B cell (primary cell): ENCODE results near the gene SNED1. TPM values are rescaled to one million over a fixed set of nuclear protein-coding genes. Genes with fewer than 3 reads are reported as not detected.

Source experiments
- ATAC-seq: fragments of 200-7000 bp; cut with Tn5 transposase; one replicate; pipeline ENCODE4 v1.10.0; 2021; ENCODE audit warnings: low read depth, mild to moderate bottlenecking, moderate number of reproducible peaks, moderate library complexity
- CTCF ChIA-PET: fragments of 350-600 bp; sonication (Branson Sonifier 250); formaldehyde crosslinking; loops from one replicate; lab custom pipeline; 2021; ENCODE audit warnings: antibody characterized with exemption, inconsistent platforms; lab: Charles Lee
- POLR2A ChIA-PET: fragments of 350-600 bp; sonication (Branson Sonifier 250); formaldehyde crosslinking; loops from one replicate; lab custom pipeline; 2021; ENCODE audit warnings: antibody characterized with exemption; lab: Charles Lee
- DNase-seq: peaks from one replicate; pipeline ENCODE4 v3.0.0; 2013
- H2AFZ ChIP-seq: 2 replicates; pipeline ENCODE4 v1.6.1; 2012; ENCODE audit warnings: mild to moderate bottlenecking, low read depth, low read length; ENCODE audit not compliant: insufficient read depth, poor library complexity, severe bottlenecking
- H3K27ac ChIP-seq, 2 donors: 1 replicate in 1 of 2; 2 replicates in 1 of 2; pipeline ENCODE4 v1.5.1; 2012 to 2013; ENCODE audit warnings: low read length in 2 of 2, mild to moderate bottlenecking in 2 of 2, moderate library complexity in 1 of 2
- H3K27me3 ChIP-seq, 4 experiments: fragments of 200-600 bp in 1 of 4; sonication (generic) in 1 of 4; replicated peaks in 1 of 4; 1 replicate in 2 of 4; 2 replicates in 2 of 4; pipeline versions ENCODE4 v1.6.1 to v1.7.0; 2013 to 2016; ENCODE audit warnings: low read length in 3 of 4, mild to moderate bottlenecking in 2 of 4, mixed read lengths in 1 of 4, moderate library complexity in 1 of 4; ENCODE audit not compliant: insufficient read depth in 4 of 4, control insufficient read depth in 3 of 4; ENCODE audit errors: control extremely low read depth in 1 of 4
- H3K36me3 ChIP-seq, 2 experiments: replicated peaks in 1 of 2; 1 replicate in 1 of 2; 2 replicates in 1 of 2; pipeline versions ENCODE4 v1.6.1 to v1.7.1; 2013; ENCODE audit warnings: low read length in 1 of 2; ENCODE audit not compliant: insufficient read depth in 2 of 2, control insufficient read depth in 1 of 2; ENCODE audit errors: control extremely low read depth in 1 of 2, extremely low read depth in 1 of 2
- H3K4me1 ChIP-seq, 2 donors: fragments of 200-600 bp in 1 of 2; sonication (generic) in 1 of 2; 1 replicate in 1 of 2; 2 replicates in 1 of 2; pipeline versions ENCODE4 v1.5.1 to v1.6.1; 2013 to 2017; ENCODE audit warnings: low read length in 2 of 2; ENCODE audit not compliant: control insufficient read depth in 2 of 2, insufficient read depth in 2 of 2
- H3K4me2 ChIP-seq: replicated peaks from 2 replicates; pipeline ENCODE3; 2012; ENCODE audit warnings: mild to moderate bottlenecking, low read depth, low read length; ENCODE audit not compliant: poor library complexity, severe bottlenecking
- H3K4me3 ChIP-seq, 5 experiments: fragments of 200-600 bp in 1 of 5; sonication (generic) in 1 of 5; 1 replicate in 3 of 5; 2 replicates in 2 of 5; pipeline versions ENCODE4 v1.5.1 to v1.7.0; 2011 to 2016; ENCODE audit warnings: low read length in 4 of 5, mild to moderate bottlenecking in 4 of 5, low read depth in 2 of 5, control low read depth in 1 of 5, moderate library complexity in 1 of 5; ENCODE audit not compliant: insufficient read depth in 1 of 5; ENCODE audit errors: control extremely low read depth in 1 of 5, extremely low read depth in 1 of 5
- H3K79me2 ChIP-seq: fragments of 200-600 bp; sonication (generic); one replicate; pipeline ENCODE4 v1.6.0; 2016; ENCODE audit warnings: low read length; ENCODE audit not compliant: control insufficient read depth, insufficient read depth
- H3K9ac ChIP-seq: fragments of 200-600 bp; sonication (generic); 2 replicates; pipeline ENCODE4 v1.6.1; 2017; ENCODE audit warnings: mild to moderate bottlenecking, low read length, moderate library complexity
- H3K9me3 ChIP-seq, 3 donors: one replicate each; pipeline versions ENCODE4 v1.6.1 to v1.7.1; 2013; ENCODE audit warnings: low read length in 2 of 3; ENCODE audit not compliant: control insufficient read depth in 2 of 3, insufficient read depth in 1 of 3; ENCODE audit errors: control extremely low read depth in 1 of 3
- H4K20me1 ChIP-seq: 2 replicates; pipeline ENCODE4 v1.6.0; 2012; ENCODE audit warnings: mild to moderate bottlenecking, low read length; ENCODE audit not compliant: insufficient read depth, control insufficient read depth, poor library complexity, severe bottlenecking
- H3K27ac Mint-ChIP-seq: one replicate; pipeline ENCODE4 v1.8.0; 2021; ENCODE audit warnings: mixed read lengths
- H3K27me3 Mint-ChIP-seq: one replicate; pipeline ENCODE4 v1.8.0; 2021; ENCODE audit warnings: mixed read lengths
- H3K4me1 Mint-ChIP-seq: one replicate; pipeline ENCODE4 v1.8.0; 2021; ENCODE audit warnings: mixed read lengths
- H3K4me3 Mint-ChIP-seq: one replicate; pipeline ENCODE4 v1.8.0; 2021; ENCODE audit warnings: mixed read lengths
- H3K9me3 Mint-ChIP-seq: one replicate; pipeline ENCODE4 v1.8.0; 2022; ENCODE audit warnings: mixed read lengths; ENCODE audit not compliant: insufficient read depth
- EZH2 ChIP-seq: IDR thresholded peaks from 2 replicates; pipeline ENCODE4 v1.6.1; 2012; ENCODE audit warnings: borderline replicate concordance, low read depth, mild to moderate bottlenecking, moderate library complexity, low read length; ENCODE audit not compliant: insufficient read depth, poor library complexity, severe bottlenecking
- WGBS: methylation state at CpG from one replicate; pipeline ENCODE4 v1.1.5; 2013; ENCODE audit warnings: missing lambda C conversion rate; ENCODE audit not compliant: insufficient coverage; 5-methylcytosine and 5-hydroxymethylcytosine counted together
- intact Hi-C: fragments of 100-400 bp; cut with micrococcal nuclease; formaldehyde crosslinking; loops from one replicate; pipeline ENCODE4 v1.10.0; 2022
- polyA plus RNA-seq: library from polyadenylated mRNA; depleted of rRNA; stranded (reverse); fragments of >200 nt; gene quantifications from 2 replicates; pipeline ENCODE4 v1.2.3, GENCODE V29; 2012
- total RNA-seq, 2 donors: library from RNA; stranded (reverse); fragments of 120-200 nt in 1 of 2; gene quantifications; 1 replicate in 1 of 2; 2 replicates in 1 of 2; pipeline versions ENCODE4 v1.2.3 to v1.2.4, GENCODE V29; 2013 to 2022
- TF ChIP-seq, protein P1 (sequence below): fragments of 200-600 bp; IDR thresholded peaks from one replicate; pipeline ENCODE4 v1.8.0; 2022; ENCODE audit warnings: antibody characterized with exemption, mild to moderate bottlenecking

The SNED1 gene
- total and polyA plus RNA-seq, 2 donors (not counting 1 experiment from before 2014, with no cell fraction given) = 25.5 to 336 TPM

DNA sequence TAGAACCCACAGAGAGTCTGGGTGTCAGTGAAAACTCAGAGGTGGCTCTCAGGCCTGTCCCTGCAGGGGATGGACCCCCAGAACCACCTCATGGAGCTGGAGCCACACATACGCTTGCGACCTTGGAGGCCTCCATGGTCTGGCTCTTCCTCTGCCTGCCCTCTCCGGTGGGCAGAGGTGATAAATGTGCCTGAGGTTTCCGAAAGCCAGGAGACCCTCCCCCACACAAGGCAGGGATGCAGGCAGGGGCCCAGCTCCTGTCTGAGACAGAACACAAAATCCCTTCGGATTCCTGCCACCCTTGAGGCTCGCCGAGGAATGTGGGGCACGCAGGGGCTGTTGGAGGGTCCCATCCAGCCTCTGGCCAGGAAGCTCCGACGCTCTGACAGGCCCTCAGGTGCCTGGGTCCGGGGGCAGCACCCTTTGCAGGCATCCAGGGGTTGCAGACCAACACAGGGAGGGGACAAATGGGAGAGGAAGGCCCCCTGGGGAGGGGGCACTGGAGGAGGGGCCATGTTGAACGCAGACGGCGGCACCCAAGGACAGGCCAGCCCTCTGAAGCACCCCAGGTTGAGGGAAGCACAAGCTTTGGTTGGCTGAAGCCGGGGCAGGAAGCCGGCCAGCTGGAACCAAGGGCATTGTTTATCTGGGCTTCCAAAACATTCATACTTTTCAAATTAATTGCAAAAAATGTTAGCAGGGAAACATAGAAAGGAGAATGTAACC lies 4.1 kb upstream of the SNED1 start:
- no peak for ATAC-seq
- Histone ChIP-seq H3K79me2 (no peaks in the 10 kb centered on the region), H2AFZ (no peak overlapping the region), H3K4me2 (no peak overlapping the region), H3K36me3 (no peaks in the 10 kb centered on the region), H3K27me3 (peaks cover 0 to 29% (median 4%) of the 10 kb centered on the region in 4 experiments), H3K27ac (no peak overlapping the region), H3K9ac (no peak overlapping the region), H3K4me3 (no peak overlapping the region), H4K20me1 (no peaks in the 10 kb centered on the region), H3K9me3 (peaks cover 0 to 4% (median 0%) of the 10 kb centered on the region in 3 donors), H3K4me1 (peaks cover 7 to 8% of the 10 kb centered on the region in 2 donors)
- WGBS = 93% methylated on average over 12 of the region's 16 CpGs
- no peak overlapping the region for H3K4me3 Mint-ChIP-seq
- POLR2A ChIA-PET = no interaction called here
- intact Hi-C loops = no loop called here
- no peaks in the 10 kb centered on the region for H3K9me3 Mint-ChIP-seq
- H3K4me1 Mint-ChIP-seq = peaks cover 4% of the 10 kb centered on the region
- no peak for DNase-seq
- no peak overlapping the region for H3K27ac Mint-ChIP-seq
- TF ChIP-seq, protein P1, sequence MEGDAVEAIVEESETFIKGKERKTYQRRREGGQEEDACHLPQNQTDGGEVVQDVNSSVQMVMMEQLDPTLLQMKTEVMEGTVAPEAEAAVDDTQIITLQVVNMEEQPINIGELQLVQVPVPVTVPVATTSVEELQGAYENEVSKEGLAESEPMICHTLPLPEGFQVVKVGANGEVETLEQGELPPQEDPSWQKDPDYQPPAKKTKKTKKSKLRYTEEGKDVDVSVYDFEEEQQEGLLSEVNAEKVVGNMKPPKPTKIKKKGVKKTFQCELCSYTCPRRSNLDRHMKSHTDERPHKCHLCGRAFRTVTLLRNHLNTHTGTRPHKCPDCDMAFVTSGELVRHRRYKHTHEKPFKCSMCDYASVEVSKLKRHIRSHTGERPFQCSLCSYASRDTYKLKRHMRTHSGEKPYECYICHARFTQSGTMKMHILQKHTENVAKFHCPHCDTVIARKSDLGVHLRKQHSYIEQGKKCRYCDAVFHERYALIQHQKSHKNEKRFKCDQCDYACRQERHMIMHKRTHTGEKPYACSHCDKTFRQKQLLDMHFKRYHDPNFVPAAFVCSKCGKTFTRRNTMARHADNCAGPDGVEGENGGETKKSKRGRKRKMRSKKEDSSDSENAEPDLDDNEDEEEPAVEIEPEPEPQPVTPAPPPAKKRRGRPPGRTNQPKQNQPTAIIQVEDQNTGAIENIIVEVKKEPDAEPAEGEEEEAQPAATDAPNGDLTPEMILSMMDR = no peak
- no peak for TF ChIP-seq EZH2
- H3K27me3 Mint-ChIP-seq = peaks cover 21% of the 10 kb centered on the region
- CTCF ChIA-PET = interaction anchor here (0.7 kb wide), 1 partner anchor 11 kb away, joined by 3 read pairs; no protein-coding TSS in a partner anchor
